ENCODE results near the gene CYB5A. TPM values are rescaled to one million over a fixed set of nuclear protein-coding genes. Genes with fewer than 3 reads are reported as not detected.

The CYB5A gene
- total RNA-seq, 4 donors from 2014 or later = 44.6 to 204 (median 51.9) TPM

- Histone ChIP-seq H3K4me1 (no peaks in the 10 kb centered on the region), H3K9me3 (no peaks in the 10 kb centered on the region), H3K4me3 (no peak overlapping the region), H3K27ac (no peak overlapping the region), H3K36me3 (no peaks in the 10 kb centered on the region), H3K27me3 (no peaks in the 10 kb centered on the region)
- TF ChIP-seq POLR2A (IDR thresholded peaks at IDR 0.05) (no peak), CTCF (IDR thresholded peaks at IDR 0.05) (no peak)
- intact Hi-C loops (cut with DNase I; ENCODE audit: low total_unique reads) = no loop called here
- DNase-seq = no peak
Observed at GRCh38 chr18:74213429-74213828, 78.3 kb downstream of the CYB5A start.

- intact Hi-C loops (cut with DNase I; ENCODE audit: low total_unique reads) = loop anchor here (5.0 kb wide), 1 partner anchor 138 kb away; no protein-coding TSS in a partner anchor
Observed at GRCh38 chr18:74204526-74205152, 87.1 kb downstream of the CYB5A start.

GRCh38 chr18:74203811-74204210 lies 88.0 kb downstream of the CYB5A start:
- H3K4me1 ChIP-seq = no peaks in the 10 kb centered on the region
- no peak for TF ChIP-seq POLR2A (IDR thresholded peaks at IDR 0.05)
- no peak for TF ChIP-seq CTCF (IDR thresholded peaks at IDR 0.05)
- no peaks in the 10 kb centered on the region for H3K27me3 ChIP-seq
- intact Hi-C loops (cut with DNase I; ENCODE audit: low total_unique reads) = loop anchor here (5.0 kb wide), 1 partner anchor 138 kb away; no protein-coding TSS in a partner anchor
- H3K4me3 ChIP-seq = no peak overlapping the region
- no peak overlapping the region for H3K27ac ChIP-seq
- H3K36me3 ChIP-seq = no peaks in the 10 kb centered on the region
- no peak for DNase-seq
- no peaks in the 10 kb centered on the region for H3K9me3 ChIP-seq

More at GRCh38 chr18:74204526-74205152, 87.1 kb downstream of the CYB5A start:
- Histone ChIP-seq H3K27ac (no peak overlapping the region), H3K9me3 (no peaks in the 10 kb centered on the region), H3K36me3 (no peaks in the 10 kb centered on the region), H3K4me1 (no peaks in the 10 kb centered on the region), H3K27me3 (no peaks in the 10 kb centered on the region), H3K4me3 (no peak overlapping the region)
- peak in 1 of 2 donors; percentile 29 for DNase-seq
- no peak for TF ChIP-seq POLR2A (IDR thresholded peaks at IDR 0.05)
- no peak for TF ChIP-seq CTCF (IDR thresholded peaks at IDR 0.05)

Small RNA genes within 50 kb of the gene (small RNA-seq; reads per million reads assigned to genes)
- not detected for gene RN7SL551P

Other genes with a start within 250 kb of the CYB5A start
- 1 to 10 TPM in 1 of 4 donors, under 1 TPM in 1, not detected in 2; 0.76 to 3.0 TPM for gene FBXO15, start 144.1 kb downstream of the CYB5A start, total RNA-seq
- gene TIMM21, start 143.4 kb downstream of the CYB5A start, total RNA-seq = 10 to 100 TPM; 15.0 to 44.0 (median 17.2) TPM
- not detected for gene C18orf63, start 23.9 kb upstream of the CYB5A start, total RNA-seq
- gene DIPK1C, start 165.3 kb upstream of the CYB5A start, total RNA-seq = 1 to 10 TPM in 1 of 4 donors, under 1 TPM in 1, not detected in 2; 0.12 to 9.1 TPM
- 100 to 1,000 TPM in 2 of 4 donors, 10 to 100 TPM in 2; 56.2 to 149 (median 110) TPM for gene CNDP2, start 204.4 kb upstream of the CYB5A start, total RNA-seq
- gene CNDP1, start 242.5 kb upstream of the CYB5A start, total RNA-seq = 1 to 10 TPM in 1 of 4 donors, under 1 TPM in 2, not detected in 1; 0.24 to 1.0 (median 0.90) TPM

All from uterus (tissue), 4 donors.